Measurements from ENCODE around the gene SORCS2. TPM values are rescaled to one million over a fixed set of nuclear protein-coding genes. Genes with fewer than 3 reads are reported as not detected.

Gene SORCS2
- total and polyA plus RNA-seq, 2 of the 8 experiments (the other 6 are each of a cell fraction or from before 2014, with no cell fraction given), result 0.36 to 1.8 TPM

DNA sequence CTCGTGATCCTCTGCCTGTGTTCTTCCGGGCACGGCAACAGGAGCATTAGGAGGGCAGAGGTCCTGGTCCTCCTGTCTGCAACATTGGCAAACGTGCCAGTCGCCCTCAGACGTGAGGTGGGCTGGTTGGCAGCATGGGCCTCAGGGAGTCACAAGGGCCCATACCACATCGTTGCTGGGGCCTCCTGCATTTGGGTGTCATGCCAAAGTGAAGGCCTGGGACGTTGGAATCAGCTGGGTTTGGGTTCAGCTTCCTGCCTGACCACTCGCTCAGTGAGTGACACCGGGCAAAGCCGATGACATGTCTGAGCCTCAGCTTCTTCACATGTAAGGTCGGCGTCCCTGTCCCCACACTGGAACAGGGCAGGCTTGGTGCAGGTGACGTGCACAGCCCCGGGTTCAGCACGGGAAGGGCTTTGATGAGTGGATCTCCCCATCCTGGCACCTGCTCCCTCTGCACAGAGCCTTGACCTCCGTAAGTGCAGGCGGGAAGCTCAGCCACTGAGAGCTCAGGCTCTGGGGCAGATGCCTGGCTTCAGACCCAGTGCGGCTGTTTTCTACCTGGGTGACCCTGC, 150.8 kb downstream of the SORCS2 start:
- H4K8ac ChIP-seq (ENCODE audit: extremely low read depth, insufficient read depth, low read length), result no peak overlapping the region
- no peak overlapping the region for H3K23ac ChIP-seq (ENCODE audit: insufficient read length)
- H2BK12ac ChIP-seq (ENCODE audit: low read depth, low read length), result peak overlapping the region; percentile 50; the same call in 1 of the 2 replicates
- H3K79me2 ChIP-seq (ENCODE audit: control insufficient read depth in 1 of 2, insufficient read depth in 2 of 2, low read length in 2 of 2), result no peaks in the 10 kb centered on the region
- WGBS, 2 experiments (ENCODE audit: extremely low coverage in 1 of 2, insufficient coverage in 1 of 2, insufficient read length in 1 of 2, insufficient replicate concordance in 2 of 2, low coverage in 1 of 2, low lambda C conversion rate in 2 of 2, missing lambda C conversion rate in 1 of 2), result 95% methylated on average over 16 of the region's 19 CpGs; no CpG with 5 or more reads in 1 of the 2 experiments
- no peak overlapping the region for H4K91ac ChIP-seq (replicated peaks; ENCODE audit: insufficient read length, low read length)
- DNase-seq (ENCODE audit: low read depth in 1 of 2, low spot score in 2 of 2) (no peak), FAIRE-seq (no peak)
- H3K4me1 ChIP-seq (replicated peaks in 1 of 4; ENCODE audit: control insufficient read depth in 3 of 4, insufficient read depth in 4 of 4, low read length in 3 of 4), result no peaks in the 10 kb centered on the region
- no peak overlapping the region for H3K56ac ChIP-seq (replicated peaks; ENCODE audit: insufficient read length, low read depth, low read length)
- H3K9ac ChIP-seq (replicated peaks in 1 of 4; ENCODE audit: extremely low read depth in 1 of 4, low read depth in 3 of 4, low read length in 3 of 4), result no peak overlapping the region
- H3K36me3 ChIP-seq (ENCODE audit: control insufficient read depth in 2 of 4, insufficient read depth in 4 of 4, low read length in 3 of 4), result no peaks in the 10 kb centered on the region
- no peak overlapping the region for H3K4ac ChIP-seq (replicated peaks; ENCODE audit: insufficient read length, low read depth, low read length)
- H2BK120ac ChIP-seq (replicated peaks; ENCODE audit: low read depth, low read length), result no peak overlapping the region
- H3K27ac ChIP-seq (ENCODE audit: low read depth, low read length), result no peak overlapping the region
- H3K4me3 ChIP-seq (ENCODE audit: extremely low read depth in 1 of 4, insufficient read depth in 2 of 4, low read depth in 3 of 4, low read length in 4 of 4), result no peak overlapping the region
- peaks cover 2% of the 10 kb centered on the region; the same call in 1 of the 2 replicates for H3K23me2 ChIP-seq (ENCODE audit: low read depth, low read length)
- no peak overlapping the region for H4K5ac ChIP-seq (ENCODE audit: insufficient read length, low read depth, low read length)
- POLR2A ChIA-PET (ENCODE audit: partially characterized antibody), result no interaction called here
- H3K9me3 ChIP-seq (ENCODE audit: insufficient read depth in 2 of 2, low read depth in 1 of 2, low read length in 1 of 2), result peaks cover 3 to 8% of the 10 kb centered on the region in 2 experiments; a peak in 2 of 4 replicates
- no peak overlapping the region for H2AK5ac ChIP-seq (ENCODE audit: low read depth, low read length)
- H2BK15ac ChIP-seq (ENCODE audit: low read length), result no peak overlapping the region
- H3K79me1 ChIP-seq (ENCODE audit: low read depth, low read length), result no peaks in the 10 kb centered on the region
- H4K20me1 ChIP-seq (replicated peaks in 1 of 2; ENCODE audit: control insufficient read depth in 1 of 2, insufficient read depth in 2 of 2, low read length in 2 of 2), result peaks cover 0 to under 1% of the 10 kb centered on the region in 2 experiments
- no peak for TF ChIP-seq MAFK (IDR thresholded peaks at IDR 0.05; ENCODE audit: low read depth, low read length)
- TF ChIP-seq SIX5 (IDR thresholded peaks at IDR 0.05; ENCODE audit: low read depth, low read length), result no peak
- no peak for TF ChIP-seq POLR2A (IDR thresholded peaks at IDR 0.05; ENCODE audit: control extremely low read depth in 1 of 2, low read depth in 2 of 2, low read length in 2 of 2)
- TF ChIP-seq, protein P1, sequence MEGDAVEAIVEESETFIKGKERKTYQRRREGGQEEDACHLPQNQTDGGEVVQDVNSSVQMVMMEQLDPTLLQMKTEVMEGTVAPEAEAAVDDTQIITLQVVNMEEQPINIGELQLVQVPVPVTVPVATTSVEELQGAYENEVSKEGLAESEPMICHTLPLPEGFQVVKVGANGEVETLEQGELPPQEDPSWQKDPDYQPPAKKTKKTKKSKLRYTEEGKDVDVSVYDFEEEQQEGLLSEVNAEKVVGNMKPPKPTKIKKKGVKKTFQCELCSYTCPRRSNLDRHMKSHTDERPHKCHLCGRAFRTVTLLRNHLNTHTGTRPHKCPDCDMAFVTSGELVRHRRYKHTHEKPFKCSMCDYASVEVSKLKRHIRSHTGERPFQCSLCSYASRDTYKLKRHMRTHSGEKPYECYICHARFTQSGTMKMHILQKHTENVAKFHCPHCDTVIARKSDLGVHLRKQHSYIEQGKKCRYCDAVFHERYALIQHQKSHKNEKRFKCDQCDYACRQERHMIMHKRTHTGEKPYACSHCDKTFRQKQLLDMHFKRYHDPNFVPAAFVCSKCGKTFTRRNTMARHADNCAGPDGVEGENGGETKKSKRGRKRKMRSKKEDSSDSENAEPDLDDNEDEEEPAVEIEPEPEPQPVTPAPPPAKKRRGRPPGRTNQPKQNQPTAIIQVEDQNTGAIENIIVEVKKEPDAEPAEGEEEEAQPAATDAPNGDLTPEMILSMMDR (IDR thresholded peaks at IDR 0.05; ENCODE audit: control extremely low read depth in 1 of 3, insufficient read depth in 1 of 3, low read depth in 1 of 3, low read length in 3 of 3), result no peak
- TF ChIP-seq CBX5 (IDR thresholded peaks at IDR 0.05; ENCODE audit: low read depth, low read length), result no peak
- TF ChIP-seq FOSL1 (IDR thresholded peaks at IDR 0.05; ENCODE audit: insufficient read depth, low read depth, low read length), result no peak
- TF ChIP-seq TAF7 (optimal IDR thresholded peaks at IDR 0.05; ENCODE audit: borderline replicate concordance, low read depth, low read length), result no peak
- TF ChIP-seq, protein P2, sequence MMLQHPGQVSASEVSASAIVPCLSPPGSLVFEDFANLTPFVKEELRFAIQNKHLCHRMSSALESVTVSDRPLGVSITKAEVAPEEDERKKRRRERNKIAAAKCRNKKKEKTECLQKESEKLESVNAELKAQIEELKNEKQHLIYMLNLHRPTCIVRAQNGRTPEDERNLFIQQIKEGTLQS (IDR thresholded peaks at IDR 0.05; ENCODE audit: insufficient read depth, low read depth, low read length), result no peak
- no peak for TF ChIP-seq CBX8 (IDR thresholded peaks at IDR 0.05; ENCODE audit: borderline replicate concordance, low read depth, low read length)
- no peak overlapping the region for H2AFZ ChIP-seq (ENCODE audit: low read length)
- H2BK20ac ChIP-seq (ENCODE audit: low read length), result no peak overlapping the region
- CTCF ChIA-PET (ENCODE audit: partially characterized antibody), result interaction anchor here (0.8 to 1.9 kb wide), 6 partner anchors 9 to 153 kb away, joined by 3 to 4 read pairs (median 3); no protein-coding TSS in a partner anchor
- H3K18ac ChIP-seq (ENCODE audit: extremely low read depth, low read length), result no peak overlapping the region
- no peak overlapping the region for H3K14ac ChIP-seq (ENCODE audit: insufficient read length)
- H3K27me3 ChIP-seq (replicated peaks in 1 of 4; ENCODE audit: control insufficient read depth in 3 of 4, extremely low read depth in 1 of 4, insufficient read depth in 3 of 4, low read length in 3 of 4), result no peaks in the 10 kb centered on the region
- H3K4me2 ChIP-seq (ENCODE audit: insufficient read depth in 1 of 2, low read depth in 2 of 2, low read length in 2 of 2), result no peak overlapping the region
- H2BK5ac ChIP-seq (ENCODE audit: low read depth, low read length), result no peak overlapping the region
